H9 (cell line): ENCODE results near the gene ZSCAN30. TPM values are rescaled to one million over a fixed set of nuclear protein-coding genes. Genes with fewer than 3 reads are reported as not detected.

Source experiments
- DNase-seq: peaks from one replicate; pipeline ENCODE4 v3.0.0-alpha.2; 2017
- H2AFZ ChIP-seq: one replicate; pipeline ENCODE4 v1.6.1; 2013; ENCODE audit warnings: mild to moderate bottlenecking, low read length, control low read depth, moderate library complexity
- H2AK5ac ChIP-seq: 2 replicates; pipeline ENCODE4 v1.6.1; 2013; ENCODE audit warnings: low read length, control low read depth, mixed read lengths; ENCODE audit not compliant: insufficient read length
- H2BK120ac ChIP-seq: one replicate; pipeline ENCODE4 v1.6.1; 2013; ENCODE audit warnings: low read depth, mild to moderate bottlenecking, low read length, control low read depth, inconsistent platforms; ENCODE audit not compliant: poor library complexity, severe bottlenecking
- H2BK12ac ChIP-seq: 2 replicates; pipeline ENCODE4 v1.6.1; 2013; ENCODE audit warnings: low read length, control low read depth, mixed read lengths, low read depth; ENCODE audit not compliant: insufficient read length
- H2BK15ac ChIP-seq: 2 replicates; pipeline ENCODE4 v1.6.1; 2013; ENCODE audit warnings: low read depth, low read length, control low read depth
- H2BK20ac ChIP-seq: one replicate; pipeline ENCODE4 v1.6.1; 2013; ENCODE audit warnings: low read depth, mild to moderate bottlenecking, low read length, control low read depth, inconsistent platforms; ENCODE audit not compliant: poor library complexity, severe bottlenecking
- H2BK5ac ChIP-seq: 2 replicates; pipeline ENCODE4 v1.6.1; 2013; ENCODE audit warnings: low read length, control low read depth, mixed read lengths; ENCODE audit not compliant: insufficient read length
- H3K14ac ChIP-seq: 2 replicates; pipeline ENCODE4 v1.6.1; 2013; ENCODE audit warnings: low read length, control low read depth; ENCODE audit not compliant: insufficient read depth
- H3K18ac ChIP-seq: 2 replicates; pipeline ENCODE4 v1.6.1; 2013; ENCODE audit warnings: low read depth, mild to moderate bottlenecking, mixed read lengths, low read length, control low read depth; ENCODE audit not compliant: insufficient read length
- H3K23ac ChIP-seq: 2 replicates; pipeline ENCODE4 v1.6.1; 2013; ENCODE audit warnings: low read length, control low read depth, mixed read lengths, low read depth; ENCODE audit not compliant: insufficient read length
- H3K23me2 ChIP-seq: 2 replicates; pipeline ENCODE4 v1.6.1; 2013; ENCODE audit warnings: low read depth, mild to moderate bottlenecking, mixed read lengths, low read length, control low read depth; ENCODE audit not compliant: insufficient read length, poor library complexity, severe bottlenecking
- H3K27ac ChIP-seq: 2 replicates; pipeline ENCODE4 v1.5.1; 2013; ENCODE audit warnings: low read length, control low read depth, mixed read lengths, low read depth; ENCODE audit not compliant: insufficient read length
- H3K27me3 ChIP-seq: 2 replicates; pipeline ENCODE4 v1.6.1; 2013; ENCODE audit warnings: low read length, control low read depth, inconsistent platforms; ENCODE audit not compliant: insufficient read depth
- H3K4ac ChIP-seq: 2 replicates; pipeline ENCODE4 v1.6.1; 2013; ENCODE audit warnings: low read depth, mild to moderate bottlenecking, control low read depth, inconsistent platforms, low read length, moderate library complexity
- H3K4me1 ChIP-seq: 2 replicates; pipeline ENCODE4 v1.6.1; 2013; ENCODE audit warnings: low read length, control low read depth, inconsistent platforms; ENCODE audit not compliant: insufficient read depth
- H3K4me2 ChIP-seq: 2 replicates; pipeline ENCODE4 v1.6.1; 2013; ENCODE audit warnings: low read length, control low read depth, mixed read lengths; ENCODE audit not compliant: insufficient read length, insufficient read depth
- H3K56ac ChIP-seq: 2 replicates; pipeline ENCODE4 v1.6.1; 2013; ENCODE audit warnings: low read depth, mild to moderate bottlenecking, mixed read lengths, low read length, control low read depth; ENCODE audit not compliant: insufficient read length
- H3K79me1 ChIP-seq: 2 replicates; pipeline ENCODE4 v1.6.1; 2013; ENCODE audit warnings: low read depth, mild to moderate bottlenecking, moderate library complexity, low read length, control low read depth, inconsistent platforms; ENCODE audit not compliant: insufficient read depth, poor library complexity, severe bottlenecking
- H3K79me2 ChIP-seq: 2 replicates; pipeline ENCODE4 v1.6.1; 2013; ENCODE audit warnings: low read length, control low read depth, inconsistent platforms; ENCODE audit not compliant: insufficient read depth
- H3K9ac ChIP-seq: 2 replicates; pipeline ENCODE4 v1.6.1; 2013; ENCODE audit warnings: low read length, control low read depth, mixed read lengths; ENCODE audit not compliant: insufficient read length; ENCODE audit errors: extremely low read depth
- H3K9me3 ChIP-seq: one replicate; pipeline ENCODE4 v1.6.1; 2013; ENCODE audit warnings: low read depth, low read length, inconsistent platforms; ENCODE audit not compliant: control insufficient read depth
- H3T11ph ChIP-seq: one replicate; pipeline ENCODE4 v1.6.1; 2013; ENCODE audit warnings: mild to moderate bottlenecking, low read length, control low read depth, inconsistent platforms
- H4K20me1 ChIP-seq: one replicate; pipeline ENCODE4 v1.6.1; 2013; ENCODE audit not compliant: control insufficient read depth, insufficient read length, insufficient read depth
- H4K5ac ChIP-seq: 2 replicates; pipeline ENCODE4 v1.6.1; 2013; ENCODE audit warnings: low read depth, mild to moderate bottlenecking, mixed read lengths, low read length, control low read depth; ENCODE audit not compliant: insufficient read length
- H4K8ac ChIP-seq: replicated peaks from 2 replicates; pipeline ENCODE4 v1.6.1; 2013; ENCODE audit warnings: low read length, control low read depth, mixed read lengths, low read depth; ENCODE audit not compliant: insufficient read length
- H4K91ac ChIP-seq: 2 replicates; pipeline ENCODE4 v1.6.1; 2013; ENCODE audit warnings: low read depth, mild to moderate bottlenecking, moderate library complexity, mixed read lengths, low read length, control low read depth; ENCODE audit not compliant: insufficient read length
- H3K27ac Mint-ChIP-seq, 3 experiments: 2 replicates in 2 of 3; 3 replicates in 1 of 3; pipeline ENCODE4 v1.8.0; 2020 to 2021; ENCODE audit warnings: mixed read lengths in 3 of 3, mild to moderate bottlenecking in 1 of 3, moderate library complexity in 1 of 3
- H3K27me3 Mint-ChIP-seq: 2 replicates; pipeline ENCODE4 v1.8.0; 2021; ENCODE audit warnings: low read depth, mild to moderate bottlenecking, moderate library complexity, mixed read lengths
- H3K36me3 Mint-ChIP-seq, 3 experiments: 2 replicates in 2 of 3; 3 replicates in 1 of 3; pipeline ENCODE4 v1.8.0; 2020 to 2021; ENCODE audit warnings: low read depth in 3 of 3, mixed read lengths in 3 of 3; ENCODE audit not compliant: insufficient read depth in 1 of 3
- H3K4me1 Mint-ChIP-seq, 2 experiments: 2 replicates each; pipeline ENCODE4 v1.8.0; 2020; ENCODE audit warnings: mixed read lengths in 2 of 2
- H3K4me3 Mint-ChIP-seq, 2 experiments: 2 replicates in 1 of 2; 3 replicates in 1 of 2; pipeline ENCODE4 v1.8.0; 2020 to 2021; ENCODE audit warnings: mild to moderate bottlenecking in 2 of 2, mixed read lengths in 2 of 2, moderate library complexity in 1 of 2
- H3K9me3 Mint-ChIP-seq, 2 experiments: 2 replicates in 1 of 2; 3 replicates in 1 of 2; pipeline ENCODE4 v1.8.0; 2020; ENCODE audit warnings: mild to moderate bottlenecking in 2 of 2, mixed read lengths in 2 of 2, moderate library complexity in 1 of 2
- WGBS: extraction: QIAGEN DNeasy Blood & Tissue Kit; methylation state at CpG from one replicate; pipeline ENCODE4 v1.1.7; 2013; ENCODE audit warnings: missing lambda C conversion rate, low lambda C conversion rate, mixed read lengths; ENCODE audit not compliant: insufficient read length; ENCODE audit errors: extremely low coverage; 5-methylcytosine and 5-hydroxymethylcytosine counted together
- total RNA-seq: library from RNA; stranded (reverse); gene quantifications from 2 replicates; pipeline ENCODE4 v1.2.1, GENCODE V29; 2021
- TF ChIP-seq, protein P1 (sequence below): fragments of 200-600 bp; sonication (generic); conservative IDR thresholded peaks from 3 replicates; pipeline ENCODE4 v1.8.0; 2021; ENCODE audit warnings: antibody characterized with exemption, mild to moderate bottlenecking

Gene ZSCAN30
- total RNA-seq, 1 experiment from 2014 or later, result 11.6 TPM

DNA sequence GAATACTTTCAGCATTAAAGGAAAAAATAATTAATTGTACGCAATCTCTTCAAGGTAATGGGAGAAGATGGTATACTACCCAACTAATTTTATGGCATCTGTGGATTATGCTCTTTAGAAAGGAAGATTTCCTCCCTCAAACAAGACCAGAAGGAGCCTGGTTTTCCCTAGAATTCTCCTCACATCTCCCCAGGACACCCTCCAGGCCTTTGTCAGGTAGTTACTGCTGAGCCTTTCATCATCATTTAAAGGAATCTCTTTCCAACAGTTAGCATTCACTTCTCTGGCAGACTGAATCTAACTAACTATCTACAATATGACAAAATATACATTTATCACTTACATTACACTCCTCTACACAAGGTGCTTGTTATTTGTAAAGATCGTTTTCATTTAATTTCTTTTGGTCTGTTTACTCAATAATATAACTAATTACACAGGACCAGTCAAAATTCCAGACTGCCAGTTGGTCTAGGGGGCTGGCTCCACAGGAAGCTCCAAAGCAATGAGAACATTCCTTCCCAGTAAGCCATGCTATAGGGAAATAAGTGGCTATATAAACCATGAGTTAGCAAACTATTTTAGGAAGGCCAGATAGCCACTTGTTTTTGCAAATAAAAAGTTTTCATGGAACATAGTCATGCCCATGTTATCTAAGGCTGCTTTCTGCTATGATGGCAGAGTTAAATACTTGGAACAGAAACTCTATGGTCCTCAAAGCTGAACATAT is 35.1 kb upstream of the ZSCAN30 start:
- no peak overlapping the region for H3K4me2 ChIP-seq
- H3K4me1 Mint-ChIP-seq, result peaks cover 10 to 14% of the 10 kb centered on the region in 2 experiments

More for the DNA sequence above, 35.1 kb upstream of the ZSCAN30 start:
- TF ChIP-seq, protein P1, sequence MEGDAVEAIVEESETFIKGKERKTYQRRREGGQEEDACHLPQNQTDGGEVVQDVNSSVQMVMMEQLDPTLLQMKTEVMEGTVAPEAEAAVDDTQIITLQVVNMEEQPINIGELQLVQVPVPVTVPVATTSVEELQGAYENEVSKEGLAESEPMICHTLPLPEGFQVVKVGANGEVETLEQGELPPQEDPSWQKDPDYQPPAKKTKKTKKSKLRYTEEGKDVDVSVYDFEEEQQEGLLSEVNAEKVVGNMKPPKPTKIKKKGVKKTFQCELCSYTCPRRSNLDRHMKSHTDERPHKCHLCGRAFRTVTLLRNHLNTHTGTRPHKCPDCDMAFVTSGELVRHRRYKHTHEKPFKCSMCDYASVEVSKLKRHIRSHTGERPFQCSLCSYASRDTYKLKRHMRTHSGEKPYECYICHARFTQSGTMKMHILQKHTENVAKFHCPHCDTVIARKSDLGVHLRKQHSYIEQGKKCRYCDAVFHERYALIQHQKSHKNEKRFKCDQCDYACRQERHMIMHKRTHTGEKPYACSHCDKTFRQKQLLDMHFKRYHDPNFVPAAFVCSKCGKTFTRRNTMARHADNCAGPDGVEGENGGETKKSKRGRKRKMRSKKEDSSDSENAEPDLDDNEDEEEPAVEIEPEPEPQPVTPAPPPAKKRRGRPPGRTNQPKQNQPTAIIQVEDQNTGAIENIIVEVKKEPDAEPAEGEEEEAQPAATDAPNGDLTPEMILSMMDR, result no peak
- H3T11ph ChIP-seq, result no peak overlapping the region
- no peak overlapping the region for H4K5ac ChIP-seq
- no peaks in the 10 kb centered on the region for H3K79me2 ChIP-seq
- H3K27ac ChIP-seq, result no peak overlapping the region
- no peaks in the 10 kb centered on the region for H3K9me3 Mint-ChIP-seq
- H3K23ac ChIP-seq, result no peak overlapping the region
- no peaks in the 10 kb centered on the region for H3K36me3 Mint-ChIP-seq
- no peaks in the 10 kb centered on the region for H3K27me3 Mint-ChIP-seq
- H3K27ac Mint-ChIP-seq, result peak overlapping the region in 2 of 3 experiments; percentile 21 to 89; a peak in 4 of 7 replicates
- no peak overlapping the region for H3K9ac ChIP-seq
- no peak overlapping the region for H2BK15ac ChIP-seq
- H3K56ac ChIP-seq, result no peak overlapping the region
- H2BK5ac ChIP-seq, result no peak overlapping the region
- H3K4me3 Mint-ChIP-seq, result no peak overlapping the region; a peak in 1 of 5 replicates
- no peak overlapping the region for H2BK20ac ChIP-seq
- no peak overlapping the region for H2BK12ac ChIP-seq
- no peak overlapping the region for H4K91ac ChIP-seq
- no peak for DNase-seq
- H3K23me2 ChIP-seq, result no peaks in the 10 kb centered on the region
- H3K79me1 ChIP-seq, result no peaks in the 10 kb centered on the region
- no peaks in the 10 kb centered on the region for H3K27me3 ChIP-seq
- H3K4me1 ChIP-seq, result no peaks in the 10 kb centered on the region
- no peak overlapping the region for H3K4ac ChIP-seq
- WGBS, result no CpG with 5 or more reads among the region's 2 CpGs
- H3K18ac ChIP-seq, result no peak overlapping the region
- no peak overlapping the region for H2AFZ ChIP-seq
- H3K9me3 ChIP-seq, result no peaks in the 10 kb centered on the region
- no peaks in the 10 kb centered on the region for H4K20me1 ChIP-seq
- no peak overlapping the region for H2AK5ac ChIP-seq
- H3K14ac ChIP-seq, result no peak overlapping the region
- H4K8ac ChIP-seq, result no peak overlapping the region
- no peak overlapping the region for H2BK120ac ChIP-seq
